Measurements from ENCODE around the gene TRIM27.

DNA sequence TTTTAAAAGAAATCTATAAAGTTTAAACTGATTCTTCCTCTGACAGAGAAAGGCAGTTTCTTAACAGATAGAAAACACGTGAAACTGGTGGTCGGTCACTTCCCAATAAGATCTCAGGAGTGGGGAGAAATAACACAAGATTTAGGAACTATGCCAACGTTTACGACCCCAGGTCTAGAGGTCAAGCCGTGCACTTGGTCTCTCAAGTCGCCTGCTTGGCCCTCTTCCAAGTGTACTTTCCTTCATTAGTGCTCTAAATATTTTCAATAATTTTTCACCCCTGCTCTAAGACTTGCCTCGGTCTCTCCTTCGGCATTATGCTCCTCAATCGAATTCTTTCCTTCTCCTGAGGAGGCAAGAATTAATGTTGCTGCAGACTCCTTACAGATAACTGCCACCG is 61.7 kb downstream of the TRIM27 start:
- TF ChIP-seq, protein P1, sequence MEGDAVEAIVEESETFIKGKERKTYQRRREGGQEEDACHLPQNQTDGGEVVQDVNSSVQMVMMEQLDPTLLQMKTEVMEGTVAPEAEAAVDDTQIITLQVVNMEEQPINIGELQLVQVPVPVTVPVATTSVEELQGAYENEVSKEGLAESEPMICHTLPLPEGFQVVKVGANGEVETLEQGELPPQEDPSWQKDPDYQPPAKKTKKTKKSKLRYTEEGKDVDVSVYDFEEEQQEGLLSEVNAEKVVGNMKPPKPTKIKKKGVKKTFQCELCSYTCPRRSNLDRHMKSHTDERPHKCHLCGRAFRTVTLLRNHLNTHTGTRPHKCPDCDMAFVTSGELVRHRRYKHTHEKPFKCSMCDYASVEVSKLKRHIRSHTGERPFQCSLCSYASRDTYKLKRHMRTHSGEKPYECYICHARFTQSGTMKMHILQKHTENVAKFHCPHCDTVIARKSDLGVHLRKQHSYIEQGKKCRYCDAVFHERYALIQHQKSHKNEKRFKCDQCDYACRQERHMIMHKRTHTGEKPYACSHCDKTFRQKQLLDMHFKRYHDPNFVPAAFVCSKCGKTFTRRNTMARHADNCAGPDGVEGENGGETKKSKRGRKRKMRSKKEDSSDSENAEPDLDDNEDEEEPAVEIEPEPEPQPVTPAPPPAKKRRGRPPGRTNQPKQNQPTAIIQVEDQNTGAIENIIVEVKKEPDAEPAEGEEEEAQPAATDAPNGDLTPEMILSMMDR (IDR thresholded peaks at IDR 0.05; ENCODE audit: borderline replicate concordance, extremely low read depth, low read length, poor library complexity, severe bottlenecking), result no peak
- no peak for TF ChIP-seq EZH2 (IDR thresholded peaks at IDR 0.05; ENCODE audit: borderline replicate concordance, low read depth, low read length, severe bottlenecking)
